Stimulated activated CD4-positive, alpha-beta T cell treated with anti-CD3 and anti-CD28 coated beads, Interleukin-12 subunit alpha, Interleukin-12 subunit beta, amount 100 ng/mL, for 24 hours (primary cell): ENCODE results near the gene SLF1.

Experiments used
- DNase-seq, 2 experiments: peaks; one replicate each; pipeline ENCODE4 v3.0.0-alpha.2; 2020; ENCODE audit warnings: low read depth in 2 of 2

The SLF1 gene

DNA sequence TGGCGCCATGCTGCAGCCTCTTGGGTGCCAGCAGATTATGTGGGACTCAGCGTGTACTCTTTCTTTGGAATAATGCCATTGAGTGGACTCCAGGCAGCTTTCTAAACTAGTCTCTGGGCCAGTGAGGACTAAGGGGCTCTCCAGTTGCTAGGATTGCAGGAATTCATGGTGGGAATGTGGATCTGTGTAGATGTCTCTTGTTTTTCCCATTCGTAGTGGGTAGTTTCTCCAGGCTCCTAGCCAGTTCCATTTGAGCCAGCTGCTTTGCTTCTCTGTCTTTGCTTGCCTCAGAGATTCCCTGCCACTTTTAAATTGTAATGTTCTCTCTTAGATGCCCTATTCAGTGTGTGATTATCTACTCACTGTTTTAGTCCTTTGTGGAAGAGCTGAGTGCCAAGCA is 42.6 kb downstream of the SLF1 start:
- no peak for DNase-seq

GRCh38 chr5:94667937-94668336 is 49.5 kb downstream of the SLF1 start:
- no peak for DNase-seq

- no peak for DNase-seq
Observed at GRCh38 chr5:94670726-94671125, 52.3 kb downstream of the SLF1 start.

GRCh38 chr5:94672746-94673145 is 54.3 kb downstream of the SLF1 start:
- no peak for DNase-seq

- DNase-seq: no peak
Observed at GRCh38 chr5:94674490-94675382, 56.3 kb downstream of the SLF1 start.

DNA sequence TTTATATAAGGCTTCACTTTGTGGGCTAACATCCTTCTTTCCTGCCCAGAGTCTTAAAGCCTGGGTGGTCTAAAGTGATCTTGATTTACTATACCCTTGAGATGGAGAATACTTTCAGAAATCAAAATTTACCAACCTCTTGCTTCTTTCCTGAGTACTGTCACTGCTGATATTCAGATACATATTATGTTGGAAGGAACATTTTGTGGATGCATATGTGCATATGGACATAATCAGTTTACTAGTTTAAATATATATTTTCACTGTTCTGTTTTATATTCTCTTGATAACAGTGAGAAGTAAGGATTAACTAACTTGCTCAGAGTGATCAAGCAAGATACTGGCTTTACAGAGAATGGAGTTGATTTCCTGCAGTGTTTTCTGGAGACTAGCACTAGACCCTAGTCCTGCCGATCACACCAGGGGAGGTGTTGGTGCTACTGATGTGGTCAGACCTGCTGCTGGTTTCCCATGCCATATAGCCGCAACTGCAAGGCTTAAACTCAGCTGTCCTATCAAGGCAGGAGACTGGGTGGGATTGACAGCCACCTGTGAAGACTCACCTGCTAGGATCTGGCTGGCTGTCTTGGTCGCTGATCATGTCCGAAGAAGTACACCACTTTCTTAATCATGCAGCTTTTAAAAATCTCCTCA is 57.6 kb downstream of the SLF1 start:
- DNase-seq: no peak

- DNase-seq: no peak
Observed at GRCh38 chr5:94682814-94683520, 64.5 kb downstream of the SLF1 start.

DNA sequence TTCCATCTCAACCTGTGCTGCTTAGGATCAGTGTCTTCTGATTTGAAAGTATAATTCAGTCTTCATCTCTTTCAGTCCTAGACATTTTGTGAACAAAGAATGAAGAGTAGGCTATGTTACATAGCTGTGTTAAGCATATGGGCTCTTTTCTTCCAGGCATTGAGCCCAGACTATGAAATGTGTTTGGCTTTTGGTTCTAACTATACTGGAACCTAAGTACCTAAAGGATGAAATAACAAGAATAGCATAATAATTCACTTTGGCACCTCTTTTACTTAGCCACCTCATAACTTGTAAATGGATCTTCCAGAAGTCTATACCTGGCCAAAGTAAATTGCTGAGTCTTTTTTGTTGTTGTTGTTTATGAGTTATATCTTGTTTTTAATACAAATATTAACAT is 71.4 kb downstream of the SLF1 start:
- no peak for DNase-seq

DNA sequence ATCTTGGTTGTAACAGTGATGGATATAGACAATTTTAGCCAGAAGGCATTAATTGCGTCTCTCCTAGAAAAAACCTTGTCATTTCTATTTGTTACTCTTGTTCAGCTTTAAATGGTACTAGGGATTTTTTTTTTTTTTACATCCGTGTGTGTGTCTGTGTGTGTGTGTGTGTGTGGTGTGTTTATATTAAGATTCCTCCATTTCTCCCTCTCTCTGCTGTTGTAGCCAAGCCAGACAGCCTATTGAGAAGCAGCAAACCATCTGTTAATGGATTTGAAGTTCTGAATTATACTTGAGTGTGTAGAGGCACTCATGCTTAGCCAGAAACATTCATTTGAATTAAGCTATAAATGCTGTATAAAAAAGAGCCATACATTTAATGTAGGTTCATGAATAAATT is 72.3 kb downstream of the SLF1 start:
- no peak for DNase-seq

DNA sequence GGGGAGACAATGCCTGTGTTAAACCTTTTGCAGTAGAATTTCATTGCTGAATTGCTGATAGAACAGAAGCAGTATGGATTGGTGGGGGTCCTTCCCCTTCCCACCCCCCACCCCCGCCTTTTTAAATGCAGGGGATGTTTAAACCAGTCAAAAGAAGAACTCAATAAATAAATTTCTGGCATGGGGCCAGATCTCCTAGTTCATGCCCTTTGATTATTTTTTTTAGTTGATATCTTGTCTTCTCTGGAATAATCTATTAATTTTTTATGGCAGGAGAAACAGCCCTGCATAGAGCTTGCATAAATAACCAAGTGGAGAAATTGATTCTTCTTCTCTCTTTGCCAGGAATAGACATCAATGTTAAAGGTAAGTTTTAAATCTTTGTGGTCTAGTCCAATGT is 72.8 kb downstream of the SLF1 start:
- no peak for DNase-seq

- no peak for DNase-seq
Observed at GRCh38 chr5:94691949-94692348, 73.5 kb downstream of the SLF1 start.

GRCh38 chr5:94692581-94692980 is 74.1 kb downstream of the SLF1 start:
- DNase-seq: no peak

DNA sequence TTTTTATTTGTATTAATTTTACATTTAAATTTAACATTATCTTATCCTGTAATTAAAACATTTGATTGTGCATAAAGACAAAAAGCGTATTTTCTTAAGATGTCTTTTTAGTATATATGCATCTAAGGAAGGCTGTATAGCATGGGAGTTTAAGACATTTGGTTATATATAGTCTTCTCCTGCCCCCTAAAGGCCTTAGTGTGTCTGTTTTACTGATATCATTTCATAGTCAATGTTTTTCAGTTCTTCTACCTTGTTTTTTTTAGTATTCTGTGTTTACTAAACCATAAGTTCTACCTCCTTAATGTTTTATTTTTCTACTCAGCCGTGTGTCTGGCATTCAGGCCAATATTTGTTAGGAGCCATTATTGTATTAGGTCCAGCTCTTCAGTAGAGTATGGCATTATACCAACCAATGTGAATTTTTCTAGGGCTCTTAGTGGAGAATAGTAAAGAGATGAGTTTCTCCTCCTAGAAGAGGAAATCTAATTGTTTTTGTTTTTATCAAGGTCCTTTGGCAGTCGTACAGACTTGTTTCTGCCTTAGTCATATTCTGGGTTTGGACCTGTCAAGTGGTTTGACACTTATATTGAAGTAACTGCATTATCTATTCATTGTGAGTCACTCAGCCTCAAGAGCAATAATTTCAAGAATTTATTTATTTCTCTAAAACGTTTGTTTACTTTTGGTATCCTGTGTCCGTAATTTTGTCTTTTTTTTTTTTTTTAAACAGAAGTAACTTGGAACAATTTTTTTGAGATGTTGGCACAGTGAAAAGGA is 74.8 kb downstream of the SLF1 start:
- DNase-seq: no peak

GRCh38 chr5:94693845-94694370 is 75.4 kb downstream of the SLF1 start:
- no peak for DNase-seq

GRCh38 chr5:94694671-94695070 is 76.2 kb downstream of the SLF1 start:
- no peak for DNase-seq

DNA sequence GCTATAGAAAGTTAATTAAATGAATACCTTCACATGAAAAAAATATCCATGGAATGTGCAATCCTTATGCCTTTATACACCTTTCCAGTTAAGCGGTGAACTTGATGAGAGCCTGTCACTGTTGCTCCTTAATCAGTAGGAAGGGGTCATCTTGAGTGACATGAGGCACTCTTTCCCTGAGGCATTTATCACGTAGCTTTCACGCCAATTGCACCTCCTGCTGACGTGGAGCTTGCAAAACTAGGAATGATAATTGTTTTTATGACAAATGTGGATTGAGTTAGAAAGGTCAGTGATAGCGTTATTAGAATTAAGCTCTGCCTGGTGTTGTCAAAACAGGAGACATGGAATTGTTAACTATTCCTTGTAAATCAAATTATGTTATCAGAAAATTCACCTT is 79.7 kb downstream of the SLF1 start:
- no peak for DNase-seq

- DNase-seq: no peak
Observed at GRCh38 chr5:94699562-94699961, 81.1 kb downstream of the SLF1 start.

- DNase-seq: no peak
Observed at GRCh38 chr5:94700592-94700991, 82.1 kb downstream of the SLF1 start.

DNA sequence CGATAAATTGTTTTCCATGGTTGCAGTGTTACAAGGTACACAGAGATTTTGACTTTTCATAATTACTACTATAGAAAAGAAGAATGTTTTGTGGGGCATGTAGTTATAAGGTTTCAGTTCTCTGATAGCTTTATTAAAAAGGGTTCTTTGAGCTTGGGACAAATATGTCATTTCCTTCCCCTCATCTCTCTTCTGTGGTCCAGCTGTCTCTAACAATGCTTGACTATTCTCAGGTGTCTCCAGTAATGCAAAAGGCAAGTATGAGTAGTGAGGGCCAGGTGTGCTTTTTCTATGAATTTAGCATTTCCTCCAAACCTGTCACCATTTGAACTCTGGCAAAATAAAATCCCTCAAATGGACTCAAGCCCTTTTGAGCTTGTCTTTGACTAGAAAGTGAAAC is 84.3 kb downstream of the SLF1 start:
- DNase-seq: no peak

- DNase-seq: no peak
Observed at GRCh38 chr5:94705427-94705826, 87.0 kb downstream of the SLF1 start.

GRCh38 chr5:94707359-94707758 is 88.9 kb downstream of the SLF1 start:
- no peak for DNase-seq

- no peak for DNase-seq
Observed at GRCh38 chr5:94709277-94709676, 90.8 kb downstream of the SLF1 start.
